Neural cell (in vitro differentiated cells): ENCODE measurements around the gene MTARC1.

Experiments
- CTCF ChIP-seq: fragments of 450-650 bp; IDR thresholded peaks from 2 replicates; pipeline ENCODE4 v1.5.1; 2014; ENCODE audit warnings: antibody characterized with exemption, mild to moderate bottlenecking, moderate library complexity; ENCODE audit not compliant: poor library complexity, severe bottlenecking
- EP300 ChIP-seq: fragments of 450-650 bp; conservative IDR thresholded peaks from 2 replicates; pipeline ENCODE4 v1.6.1; 2014; ENCODE audit warnings: antibody characterized with exemption, mild to moderate bottlenecking, moderate library complexity; ENCODE audit not compliant: poor library complexity, severe bottlenecking
- EZH2 ChIP-seq: fragments of 200-600, 300-800 bp; shearing (Covaris generic), sonication (generic); IDR thresholded peaks from 2 replicates; pipeline ENCODE4 v1.6.1; 2014; ENCODE audit warnings: antibody characterized with exemption, low read length, borderline replicate concordance, mild to moderate bottlenecking; ENCODE audit not compliant: insufficient read depth, poor library complexity, severe bottlenecking
- MXI1 ChIP-seq: fragments of 450-650 bp; conservative IDR thresholded peaks from 2 replicates; pipeline ENCODE4 v1.6.1; 2014; ENCODE audit warnings: antibody characterized with exemption, mild to moderate bottlenecking; ENCODE audit not compliant: poor library complexity, severe bottlenecking
- POLR2AphosphoS5 ChIP-seq: IDR thresholded peaks from 2 replicates; pipeline ENCODE4 v1.6.1; 2012
- RAD21 ChIP-seq: fragments of 450-650 bp; conservative IDR thresholded peaks from 2 replicates; pipeline ENCODE4 v1.6.1; 2014; ENCODE audit warnings: antibody characterized with exemption, mild to moderate bottlenecking, moderate library complexity
- SMC3 ChIP-seq: fragments of 450-650 bp; conservative IDR thresholded peaks from 2 replicates; pipeline ENCODE4 v1.6.1; 2014; ENCODE audit warnings: antibody characterized with exemption, mild to moderate bottlenecking, moderate library complexity; ENCODE audit not compliant: poor library complexity
- TAF1 ChIP-seq: IDR thresholded peaks from 2 replicates; pipeline ENCODE4 v1.6.1; 2012; ENCODE audit warnings: low read depth
- TF ChIP-seq, protein P1 (sequence below): IDR thresholded peaks from 2 replicates; pipeline ENCODE4 v1.6.1; 2012; ENCODE audit warnings: borderline replicate concordance

DNA sequence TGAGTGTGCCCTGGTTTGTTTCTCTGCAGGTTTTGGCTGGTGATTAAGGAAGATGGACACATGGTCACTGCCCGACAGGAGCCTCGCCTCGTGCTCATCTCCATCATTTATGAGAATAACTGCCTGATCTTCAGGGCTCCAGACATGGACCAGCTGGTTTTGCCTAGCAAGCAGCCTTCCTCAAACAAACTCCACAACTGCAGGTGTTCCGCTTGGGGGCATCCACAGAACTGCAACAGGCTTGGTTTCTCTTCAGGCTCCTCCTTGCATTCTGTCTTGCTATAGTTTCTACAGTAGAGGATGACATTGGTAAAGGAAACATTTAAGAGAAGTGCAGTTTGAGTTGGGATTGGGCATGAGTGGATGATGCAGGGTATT lies 31.8 kb upstream of the MTARC1 start:
- TF ChIP-seq CTCF (no peak), SMC3 (no peak), RAD21 (no peak), POLR2AphosphoS5 (no peak), EP300 (no peak), EZH2 (no peak), MXI1 (no peak), TAF1 (no peak)
- TF ChIP-seq, protein P1, sequence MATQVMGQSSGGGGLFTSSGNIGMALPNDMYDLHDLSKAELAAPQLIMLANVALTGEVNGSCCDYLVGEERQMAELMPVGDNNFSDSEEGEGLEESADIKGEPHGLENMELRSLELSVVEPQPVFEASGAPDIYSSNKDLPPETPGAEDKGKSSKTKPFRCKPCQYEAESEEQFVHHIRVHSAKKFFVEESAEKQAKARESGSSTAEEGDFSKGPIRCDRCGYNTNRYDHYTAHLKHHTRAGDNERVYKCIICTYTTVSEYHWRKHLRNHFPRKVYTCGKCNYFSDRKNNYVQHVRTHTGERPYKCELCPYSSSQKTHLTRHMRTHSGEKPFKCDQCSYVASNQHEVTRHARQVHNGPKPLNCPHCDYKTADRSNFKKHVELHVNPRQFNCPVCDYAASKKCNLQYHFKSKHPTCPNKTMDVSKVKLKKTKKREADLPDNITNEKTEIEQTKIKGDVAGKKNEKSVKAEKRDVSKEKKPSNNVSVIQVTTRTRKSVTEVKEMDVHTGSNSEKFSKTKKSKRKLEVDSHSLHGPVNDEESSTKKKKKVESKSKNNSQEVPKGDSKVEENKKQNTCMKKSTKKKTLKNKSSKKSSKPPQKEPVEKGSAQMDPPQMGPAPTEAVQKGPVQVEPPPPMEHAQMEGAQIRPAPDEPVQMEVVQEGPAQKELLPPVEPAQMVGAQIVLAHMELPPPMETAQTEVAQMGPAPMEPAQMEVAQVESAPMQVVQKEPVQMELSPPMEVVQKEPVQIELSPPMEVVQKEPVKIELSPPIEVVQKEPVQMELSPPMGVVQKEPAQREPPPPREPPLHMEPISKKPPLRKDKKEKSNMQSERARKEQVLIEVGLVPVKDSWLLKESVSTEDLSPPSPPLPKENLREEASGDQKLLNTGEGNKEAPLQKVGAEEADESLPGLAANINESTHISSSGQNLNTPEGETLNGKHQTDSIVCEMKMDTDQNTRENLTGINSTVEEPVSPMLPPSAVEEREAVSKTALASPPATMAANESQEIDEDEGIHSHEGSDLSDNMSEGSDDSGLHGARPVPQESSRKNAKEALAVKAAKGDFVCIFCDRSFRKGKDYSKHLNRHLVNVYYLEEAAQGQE = no peak
